ENCODE measurements around the gene ASF1B. TPM values are rescaled to one million over a fixed set of nuclear protein-coding genes. Genes with fewer than 3 reads are reported as not detected.

The ASF1B gene
- total and polyA plus RNA-seq, 7 donors, result 0.20 to 6.0 (median 0.93) TPM; not detected in 1

DNA sequence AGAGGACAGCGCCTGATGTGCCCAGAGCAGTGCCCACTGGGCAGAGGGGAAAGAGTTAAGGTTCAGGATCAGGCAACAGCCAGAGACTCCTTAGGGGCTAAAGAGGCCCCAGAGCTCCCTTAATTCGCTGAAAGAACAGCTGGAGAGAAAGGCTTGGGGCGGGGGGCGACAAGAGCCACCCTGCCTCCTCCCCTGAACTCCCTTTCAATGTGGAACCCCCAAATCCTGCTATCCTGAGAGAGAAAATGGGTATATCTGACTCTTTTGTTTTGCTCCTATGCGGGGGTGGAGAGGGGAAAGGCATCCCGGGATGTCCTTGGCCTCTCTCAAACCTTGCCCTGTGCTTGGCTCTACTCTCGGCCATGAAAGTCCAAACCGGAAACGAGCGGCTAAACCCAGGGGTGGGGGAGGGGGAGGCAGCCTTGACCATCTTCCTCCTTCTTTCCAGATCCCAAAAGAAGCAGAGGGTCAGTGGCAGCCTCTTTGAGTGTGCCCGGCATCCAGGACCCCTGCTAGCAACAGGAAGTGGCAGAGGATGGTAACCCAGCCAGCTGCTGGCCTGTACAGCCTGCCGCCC, 23.5 kb downstream of the ASF1B start:
- intact Hi-C loops (cut with DNase I), result no loop called here
- peak in 1 of 4 donors; percentile 27 for ATAC-seq
- DNase-seq, result peak; percentile 72 to 79

DNA sequence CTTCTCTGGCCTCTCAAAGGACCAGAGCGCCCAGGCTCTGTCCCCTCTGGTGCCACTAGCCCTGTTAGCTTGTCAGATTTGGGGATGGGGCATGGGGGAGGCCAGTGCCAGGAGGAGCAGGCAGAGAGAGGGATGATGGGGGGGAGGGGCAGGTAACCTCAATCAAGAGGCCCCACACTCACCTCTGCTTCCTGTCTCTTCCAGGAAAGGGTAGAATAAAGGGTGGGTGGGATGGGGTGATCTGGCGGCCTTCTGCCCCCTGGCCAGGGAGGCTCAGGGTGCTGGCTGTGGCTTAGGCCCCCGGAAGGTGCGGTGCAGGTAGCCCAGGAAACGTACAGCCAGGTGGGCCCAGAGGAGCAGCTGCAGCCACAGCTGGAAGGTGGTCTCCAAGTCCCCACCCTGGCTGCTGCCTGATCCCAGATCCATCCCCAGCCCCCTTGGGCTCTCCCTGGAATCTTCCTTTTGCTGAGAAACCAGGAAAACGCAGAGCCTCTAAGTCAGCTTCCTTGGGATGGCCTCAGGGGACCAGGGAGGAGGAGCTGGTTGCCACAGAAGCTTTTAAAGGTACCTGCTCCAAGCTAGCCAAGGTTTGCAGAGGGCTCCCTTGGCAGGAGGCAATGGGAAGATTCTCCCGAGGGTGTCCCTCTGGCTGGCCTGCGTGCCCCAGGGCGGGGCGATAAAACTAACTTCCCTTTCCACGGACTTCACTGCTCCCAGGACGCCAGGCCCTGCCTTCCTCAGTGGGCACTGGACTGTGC, 24.2 kb downstream of the ASF1B start:
- WGBS, 3 donors, result 28 to 38% (median 35%) methylated on average over 12 of the region's 12 CpGs
- DNase-seq, result peak in 1 of 2 donors; percentile 56
- Histone ChIP-seq H3K9me3 (no peaks in the 10 kb centered on the region), H3K4me1 (peaks cover 62% of the 10 kb centered on the region), H3K36me3 (ENCODE audit: insufficient read depth in 1 of 2, low read depth in 1 of 2) (peaks cover 0 to 4% of the 10 kb centered on the region in 2 donors), H3K4me3 (peak overlapping the region; percentile 59), H3K27me3 (ENCODE audit: insufficient read depth in 3 of 3, low read length in 2 of 3) (no peaks in the 10 kb centered on the region), H3K27ac (peak overlapping the region; percentile 88)
- intact Hi-C loops (cut with DNase I), result no loop called here
- ATAC-seq, result no peak
- TF ChIP-seq, protein P1, sequence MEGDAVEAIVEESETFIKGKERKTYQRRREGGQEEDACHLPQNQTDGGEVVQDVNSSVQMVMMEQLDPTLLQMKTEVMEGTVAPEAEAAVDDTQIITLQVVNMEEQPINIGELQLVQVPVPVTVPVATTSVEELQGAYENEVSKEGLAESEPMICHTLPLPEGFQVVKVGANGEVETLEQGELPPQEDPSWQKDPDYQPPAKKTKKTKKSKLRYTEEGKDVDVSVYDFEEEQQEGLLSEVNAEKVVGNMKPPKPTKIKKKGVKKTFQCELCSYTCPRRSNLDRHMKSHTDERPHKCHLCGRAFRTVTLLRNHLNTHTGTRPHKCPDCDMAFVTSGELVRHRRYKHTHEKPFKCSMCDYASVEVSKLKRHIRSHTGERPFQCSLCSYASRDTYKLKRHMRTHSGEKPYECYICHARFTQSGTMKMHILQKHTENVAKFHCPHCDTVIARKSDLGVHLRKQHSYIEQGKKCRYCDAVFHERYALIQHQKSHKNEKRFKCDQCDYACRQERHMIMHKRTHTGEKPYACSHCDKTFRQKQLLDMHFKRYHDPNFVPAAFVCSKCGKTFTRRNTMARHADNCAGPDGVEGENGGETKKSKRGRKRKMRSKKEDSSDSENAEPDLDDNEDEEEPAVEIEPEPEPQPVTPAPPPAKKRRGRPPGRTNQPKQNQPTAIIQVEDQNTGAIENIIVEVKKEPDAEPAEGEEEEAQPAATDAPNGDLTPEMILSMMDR (IDR thresholded peaks at IDR 0.05), result no peak

More for the DNA sequence above, 23.5 kb downstream of the ASF1B start:
- peak overlapping the region; percentile 88 for H3K27ac ChIP-seq
- H3K4me3 ChIP-seq, result peak overlapping the region; percentile 59
- H3K9me3 ChIP-seq, result no peaks in the 10 kb centered on the region
- no peaks in the 10 kb centered on the region for H3K27me3 ChIP-seq (ENCODE audit: insufficient read depth in 3 of 3, low read length in 2 of 3)
- no peaks in the 10 kb centered on the region for H3K36me3 ChIP-seq (ENCODE audit: insufficient read depth in 1 of 2, low read depth in 1 of 2)
- TF ChIP-seq, protein P1 (IDR thresholded peaks at IDR 0.05), result no peak
- peaks cover 55% of the 10 kb centered on the region for H3K4me1 ChIP-seq
- 7 to 17% (median 14%) methylated on average over 12 of the region's 12 CpGs for WGBS, 3 donors

DNA sequence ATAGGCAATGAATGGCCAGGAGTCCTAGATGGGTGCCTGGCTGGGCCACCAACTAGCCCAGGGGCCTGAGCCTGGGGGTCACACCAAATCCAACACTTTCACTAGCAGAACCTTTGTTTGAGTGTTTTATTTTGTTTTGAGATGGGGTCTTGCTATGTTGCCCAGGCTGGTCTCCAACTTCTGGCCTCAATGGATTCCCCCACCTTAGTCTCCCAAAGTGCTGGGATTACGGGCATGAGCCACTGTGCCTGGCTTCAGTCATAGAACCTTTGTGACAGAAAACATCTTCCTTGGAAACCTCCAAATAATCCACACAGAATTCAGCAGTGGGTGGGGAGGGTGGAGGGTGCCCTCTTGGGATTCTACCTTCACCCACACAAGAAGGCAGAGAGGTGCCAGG, 24.9 kb downstream of the ASF1B start:
- H3K36me3 ChIP-seq (ENCODE audit: insufficient read depth in 1 of 2, low read depth in 1 of 2), result peaks cover 0 to 11% of the 10 kb centered on the region in 2 donors
- H3K27ac ChIP-seq, result peak overlapping the region; percentile 21
- H3K27me3 ChIP-seq (ENCODE audit: insufficient read depth in 3 of 3, low read length in 2 of 3), result no peaks in the 10 kb centered on the region
- intact Hi-C loops (cut with DNase I), result no loop called here
- H3K4me1 ChIP-seq, result peaks cover 63% of the 10 kb centered on the region
- no peak for ATAC-seq
- WGBS, 3 donors, result 93 to 100% (median 94%) methylated on average over 1 of the region's 1 CpG
- no peaks in the 10 kb centered on the region for H3K9me3 ChIP-seq
- no peak overlapping the region for H3K4me3 ChIP-seq
- no peak for DNase-seq
- TF ChIP-seq, protein P1 (IDR thresholded peaks at IDR 0.05), result no peak

DNA sequence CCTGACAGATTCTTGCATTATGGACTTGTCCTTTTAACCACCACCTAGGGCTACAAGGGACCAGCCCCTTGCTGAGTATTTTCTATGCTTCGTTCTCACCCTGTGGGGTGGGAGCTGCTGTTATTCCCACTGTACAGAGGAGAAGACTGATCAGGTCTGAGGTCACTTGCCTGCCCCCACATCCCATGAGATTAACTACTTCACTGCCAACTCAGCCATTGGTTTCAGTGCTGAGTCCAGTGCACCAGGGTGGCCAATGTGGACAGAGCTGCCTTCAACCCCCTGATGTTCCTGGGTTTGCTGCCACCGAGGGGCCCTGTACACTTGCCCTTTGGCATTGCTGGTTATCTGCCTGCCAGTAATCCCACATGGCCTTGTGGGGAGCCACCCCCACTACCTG, 25.7 kb downstream of the ASF1B start:
- peaks cover 55% of the 10 kb centered on the region for H3K4me1 ChIP-seq
- WGBS, 3 donors, result 50 to 61% (median 56%) methylated on average over 2 of the region's 2 CpGs
- intact Hi-C loops (cut with DNase I), result no loop called here

More for the DNA sequence above, 25.7 kb downstream of the ASF1B start:
- Histone ChIP-seq H3K4me3 (no peak overlapping the region), H3K36me3 (ENCODE audit: insufficient read depth in 1 of 2, low read depth in 1 of 2) (peaks cover 0 to 19% of the 10 kb centered on the region in 2 donors), H3K27ac (no peak overlapping the region), H3K9me3 (no peaks in the 10 kb centered on the region), H3K27me3 (ENCODE audit: insufficient read depth in 3 of 3, low read length in 2 of 3) (no peaks in the 10 kb centered on the region)
- ATAC-seq, result no peak
- TF ChIP-seq, protein P1 (IDR thresholded peaks at IDR 0.05), result no peak
- DNase-seq, result no peak
